GM23338 (cell line): ENCODE data around the gene CSNK1A1L. TPM values are rescaled to one million over a fixed set of nuclear protein-coding genes. Genes with fewer than 3 reads are reported as not detected.

ENCODE experiments used
- ATAC-seq: fragments of 200-7000 bp; cut with Tn5 transposase; 3 replicates; pipeline ENCODE4 v1.9.1; 2020
- DNase-seq: peaks from one replicate; pipeline ENCODE4 v3.0.0-alpha.2; 2015; ENCODE audit warnings: low spot score
- H2AFZ ChIP-seq: fragments of 200-600 bp; sonication (generic); 2 replicates; pipeline ENCODE4 v1.8.0; 2016; ENCODE audit warnings: antibody characterized with exemption, mild to moderate bottlenecking, moderate library complexity
- H3F3A ChIP-seq: fragments of 200-600 bp; sonication (generic); replicated peaks from 2 replicates; pipeline ENCODE4 v1.8.0; 2017; ENCODE audit warnings: antibody characterized with exemption, mixed run types, low read depth
- H3K27ac ChIP-seq: fragments of 200-600 bp; sonication (generic); 2 replicates; pipeline ENCODE4 v1.6.1; 2016; ENCODE audit warnings: low read depth
- H3K27me3 ChIP-seq: fragments of 200-600 bp; sonication (generic); 2 replicates; pipeline ENCODE4 v1.8.0; 2016; ENCODE audit warnings: mild to moderate bottlenecking, mixed run types, moderate library complexity; ENCODE audit not compliant: insufficient read depth
- H3K36me3 ChIP-seq: fragments of 200-600 bp; sonication (generic); 2 replicates; pipeline ENCODE4 v1.8.0; 2016; ENCODE audit warnings: mild to moderate bottlenecking; ENCODE audit not compliant: insufficient read depth
- H3K4me1 ChIP-seq: fragments of 200-600 bp; sonication (generic); 2 replicates; pipeline ENCODE4 v1.8.0; 2016; ENCODE audit warnings: mild to moderate bottlenecking, moderate library complexity; ENCODE audit not compliant: insufficient read depth
- H3K4me2 ChIP-seq: fragments of 200-600 bp; sonication (generic); 2 replicates; pipeline ENCODE4 v1.7.1; 2017; ENCODE audit warnings: mixed run types
- H3K4me3 ChIP-seq: fragments of 200-600 bp; sonication (generic); 2 replicates; pipeline ENCODE4 v1.6.1; 2016; ENCODE audit warnings: mixed run types
- H3K79me2 ChIP-seq: fragments of 200-600 bp; sonication (generic); replicated peaks from 2 replicates; pipeline ENCODE4 v1.8.0; 2017; ENCODE audit warnings: mild to moderate bottlenecking; ENCODE audit not compliant: insufficient read depth
- H3K9me2 ChIP-seq: fragments of 200-600 bp; sonication (generic); 2 replicates; pipeline ENCODE4 v1.8.0; 2017; ENCODE audit not compliant: insufficient read depth
- H4K20me1 ChIP-seq: fragments of 200-600 bp; sonication (generic); replicated peaks from 2 replicates; pipeline ENCODE4 v1.8.0; 2017; ENCODE audit warnings: mild to moderate bottlenecking; ENCODE audit not compliant: insufficient read depth
- H3K27ac Mint-ChIP-seq: 2 replicates; pipeline ENCODE4 v1.8.0; 2020; ENCODE audit warnings: inconsistent platforms, mild to moderate bottlenecking, moderate library complexity, mixed read lengths
- H3K27me3 Mint-ChIP-seq: 3 replicates; pipeline ENCODE4 v1.8.0; 2022; ENCODE audit warnings: low read depth, mild to moderate bottlenecking, moderate library complexity, mixed read lengths, inconsistent platforms; ENCODE audit not compliant: insufficient read depth, poor library complexity
- H3K36me3 Mint-ChIP-seq: 3 replicates; pipeline ENCODE4 v1.8.0; 2021; ENCODE audit warnings: low read depth, mild to moderate bottlenecking, inconsistent platforms, moderate library complexity, mixed read lengths
- H3K4me1 Mint-ChIP-seq: 3 replicates; pipeline ENCODE4 v1.8.0; 2020; ENCODE audit warnings: mild to moderate bottlenecking, inconsistent platforms, mixed read lengths
- H3K4me3 Mint-ChIP-seq: 3 replicates; pipeline ENCODE4 v1.8.0; 2021; ENCODE audit warnings: moderate library complexity, mild to moderate bottlenecking, inconsistent platforms, mixed read lengths
- H3K9me3 Mint-ChIP-seq: 3 replicates; pipeline ENCODE4 v1.8.0; 2020; ENCODE audit warnings: moderate library complexity, mild to moderate bottlenecking, inconsistent platforms, mixed read lengths
- CTCF ChIP-seq, 2 experiments: fragments of 200-600 bp in 1 of 2; sonication (generic) in 1 of 2; conservative IDR thresholded peaks; 2 replicates each; pipeline versions ENCODE4 v1.5.1 to v1.6.1; 2016 to 2017; ENCODE audit warnings: antibody characterized with exemption in 2 of 2, low read depth in 2 of 2, mild to moderate bottlenecking in 2 of 2, moderate library complexity in 1 of 2
- ETS1 ChIP-seq: IDR thresholded peaks from 2 replicates; pipeline ENCODE4 v1.6.1; 2016; ENCODE audit warnings: antibody characterized with exemption
- POLR2AphosphoS5 ChIP-seq: IDR thresholded peaks from 2 replicates; pipeline ENCODE4 v1.6.1; 2016; ENCODE audit warnings: antibody characterized with exemption, low read depth
- REST ChIP-seq: IDR thresholded peaks from one replicate; pipeline ENCODE4 v1.6.1; 2018; ENCODE audit warnings: antibody characterized with exemption; ENCODE audit not compliant: unreplicated experiment
- STAT1 ChIP-seq: IDR thresholded peaks from one replicate; pipeline ENCODE4 v1.6.1; 2016; ENCODE audit warnings: antibody characterized with exemption; ENCODE audit not compliant: unreplicated experiment
- ZNF331 ChIP-seq: fragments of 250-450 bp; sonication (Bioruptor Pico); IDR thresholded peaks from 2 replicates; pipeline ENCODE4 v1.5.0; 2020; ENCODE audit warnings: low read depth, mild to moderate bottlenecking, moderate library complexity
- ZNF462 ChIP-seq: fragments of 250-450 bp; sonication (Bioruptor Pico); IDR thresholded peaks from 2 replicates; pipeline ENCODE4 v1.5.0; 2020; ENCODE audit warnings: mild to moderate bottlenecking, moderate library complexity
- polyA plus RNA-seq: library from polyadenylated mRNA; unstranded; fragments of >200 nt; fragmentation: Nextera tagmentation; extraction: Ambion mirVana; gene quantifications from 2 replicates; pipeline ENCODE4 v1.2.1, GENCODE V29; 2016
- total RNA-seq: library from RNA; depleted of rRNA; stranded (reverse); fragments of >200 nt; shearing (Covaris generic); gene quantifications from 2 replicates; pipeline ENCODE4 v1.2.3, GENCODE V29; 2014

Gene CSNK1A1L
- total and polyA plus RNA-seq, 2 experiments from 2014 or later, result not detected

GRCh38 chr13:37114250-37114649, 8.8 kb upstream of the CSNK1A1L start (continued):
- TF ChIP-seq ZNF462 (CRISPR knock-in tag) (no peak), ZNF331 (no peak), REST (no peak)

GRCh38 chr13:37113534-37113933, 8.1 kb upstream of the CSNK1A1L start:
- no peak overlapping the region for H2AFZ ChIP-seq
- no peak for TF ChIP-seq CTCF (conservative IDR thresholded peaks at IDR 0.05; ENCODE audit: low read depth in 2 of 2)
- TF ChIP-seq STAT1, result no peak
- no peak for TF ChIP-seq ZNF331
- no peak for TF ChIP-seq POLR2AphosphoS5
- TF ChIP-seq ETS1, result no peak
- H3K27ac ChIP-seq, result no peak overlapping the region
- H3K79me2 ChIP-seq, result no peaks in the 10 kb centered on the region
- no peaks in the 10 kb centered on the region for H3F3A ChIP-seq
- Mint-ChIP-seq H3K4me3 (no peak overlapping the region), H3K36me3 (no peaks in the 10 kb centered on the region), H3K4me1 (no peaks in the 10 kb centered on the region), H3K27ac (no peak overlapping the region), H3K27me3 (no peaks in the 10 kb centered on the region), H3K9me3 (no peaks in the 10 kb centered on the region)
- H3K9me2 ChIP-seq, result no peaks in the 10 kb centered on the region
- H3K4me2 ChIP-seq, result no peak overlapping the region
- no peak for DNase-seq
- no peaks in the 10 kb centered on the region for H3K27me3 ChIP-seq
- no peaks in the 10 kb centered on the region for H4K20me1 ChIP-seq
- no peaks in the 10 kb centered on the region for H3K36me3 ChIP-seq
- no peak for ATAC-seq
- no peak overlapping the region for H3K4me3 ChIP-seq
- H3K4me1 ChIP-seq, result no peaks in the 10 kb centered on the region
